Hematopoietic multipotent progenitor cell treated with erythropoietin and hydrocortisone succinate and interleukin-3 and kit ligand, for 15 days (in vitro differentiated cells): ENCODE data around the gene C6orf163.
A peak's percentile ranks its signal among the peaks of the same experiment; 100 is the strongest.
"Not testable (repeated sequence)": the region's sequence is repeated elsewhere in the genome, so short reads cannot be mapped to it uniquely, and the experiment has no call there.

Experiments
- DNase-seq: peaks from one replicate; pipeline ENCODE4 v3.0.0-alpha.2; 2015; ENCODE audit warnings: low spot score

Gene C6orf163

DNA sequence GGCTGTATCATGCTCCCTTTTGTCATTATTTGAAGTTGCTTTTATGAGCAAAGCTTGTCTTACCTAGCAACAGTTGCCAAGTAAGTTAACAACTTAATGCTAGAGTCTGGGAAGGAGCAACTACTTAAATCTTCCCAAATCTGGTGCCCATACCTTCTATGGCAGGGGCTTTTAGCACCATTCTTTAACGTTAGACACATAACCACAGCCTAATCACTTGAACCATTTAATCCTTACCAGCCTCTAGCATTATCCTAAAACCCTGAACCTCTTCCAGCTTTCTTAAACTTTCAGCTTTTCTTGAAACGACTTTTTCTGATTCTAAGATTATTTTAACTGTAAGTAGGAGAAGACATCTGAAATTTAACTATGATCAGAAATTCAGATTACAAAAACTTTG is at the start of gene C6orf163:
TSS of gene C6orf163 (plus strand) at position 83 of the 400 bp plus-strand sequence. CDS start at position 370, 287 bp downstream.
- DNase-seq = no peak

DNA sequence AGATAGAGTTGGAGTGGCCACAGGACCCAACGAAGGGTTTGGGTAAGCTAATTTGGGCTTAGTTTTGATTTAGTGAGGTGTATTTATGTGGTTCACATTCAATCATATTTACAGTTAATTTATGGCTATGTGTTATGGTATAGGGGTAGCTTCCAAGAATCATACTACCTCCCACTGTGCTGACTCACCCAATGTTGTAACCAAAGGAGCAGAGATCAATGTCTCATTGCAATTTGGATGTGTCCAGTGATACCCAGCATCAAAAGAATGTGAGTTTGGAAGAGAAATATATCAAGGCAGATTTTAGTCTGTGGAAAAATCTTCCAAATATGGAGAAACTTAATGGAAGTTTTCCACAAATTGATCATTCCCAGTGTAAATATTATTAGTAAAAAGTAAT is 47.5 kb upstream of the C6orf163 start:
- DNase-seq = no peak

DNA sequence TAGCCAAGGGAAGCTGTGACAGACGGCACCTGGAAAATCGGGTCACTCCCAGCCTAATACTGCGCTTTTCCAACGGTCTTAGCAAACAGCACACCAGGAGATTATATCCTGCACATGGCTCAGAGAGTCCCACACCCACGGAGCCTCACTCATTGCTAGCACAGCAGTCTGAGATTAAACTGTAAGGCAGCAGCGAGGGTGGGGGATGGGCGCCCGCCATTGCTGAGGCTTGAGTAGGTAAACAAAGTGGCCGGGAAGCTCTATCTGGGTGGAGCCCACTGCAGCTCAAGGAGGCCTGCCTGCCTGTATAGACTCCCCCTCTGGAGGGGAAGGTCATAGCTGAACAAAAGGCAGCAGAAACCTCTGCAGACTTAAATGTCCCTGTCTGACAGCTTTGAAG is 43.3 kb upstream of the C6orf163 start:
- not testable (repeated sequence) for DNase-seq

DNA sequence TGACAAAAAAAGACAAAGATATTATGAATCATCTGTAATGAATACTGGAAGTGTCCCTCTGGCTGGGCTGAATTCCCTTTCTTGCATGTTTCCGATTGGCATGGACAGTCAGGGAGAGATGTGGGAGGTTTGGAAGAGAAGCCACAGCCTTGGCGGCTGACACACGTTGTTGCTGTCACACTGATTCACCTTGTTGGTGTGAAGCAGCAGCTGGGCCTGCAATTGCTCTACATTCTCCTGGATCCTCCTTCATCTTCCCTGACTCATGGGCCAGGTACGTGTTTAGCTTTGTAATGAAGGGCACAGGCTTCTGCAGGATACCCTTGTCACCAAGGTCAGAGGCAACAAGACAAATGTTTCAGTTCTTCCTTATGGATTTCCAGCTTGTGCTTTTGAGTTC is 35.6 kb upstream of the C6orf163 start:
- DNase-seq = no peak

DNA sequence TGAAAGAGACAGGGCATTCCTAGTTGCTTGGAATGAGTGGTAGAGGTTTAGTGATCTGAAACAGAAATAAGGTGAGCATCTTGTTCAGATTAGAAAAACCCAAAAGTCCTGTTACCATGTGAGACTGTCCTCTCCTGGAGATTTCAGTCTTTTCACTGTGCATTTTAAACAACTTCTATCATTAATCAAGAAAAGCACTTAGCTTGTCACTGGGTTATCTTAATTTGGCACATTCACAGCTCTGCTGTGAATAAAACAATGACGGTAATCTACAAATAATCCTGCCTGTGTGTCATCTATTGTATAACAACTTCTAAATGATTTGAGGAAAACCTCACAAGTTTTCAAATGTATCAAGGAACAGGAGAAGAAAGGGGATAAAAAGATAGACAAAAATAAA is 31.8 kb upstream of the C6orf163 start:
- no peak for DNase-seq

DNA sequence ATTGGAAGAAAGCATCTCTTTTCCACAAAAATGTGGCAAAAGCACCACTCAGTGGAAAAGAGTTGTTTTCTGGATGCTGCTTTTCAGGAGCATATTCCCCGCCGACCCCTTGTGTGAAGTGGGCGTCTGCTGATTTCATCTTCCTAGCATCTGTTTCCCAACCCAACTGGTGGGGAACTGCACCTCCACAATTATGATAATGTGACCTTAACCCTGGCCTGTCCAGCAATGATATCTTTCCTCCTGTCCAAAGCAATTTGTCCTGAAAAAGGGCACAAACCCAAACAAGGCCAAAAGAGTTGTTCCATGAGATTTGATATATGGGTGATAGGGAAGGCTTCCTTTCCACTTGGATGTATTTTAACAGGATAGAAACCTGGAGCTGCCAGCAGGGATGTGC is 29.5 kb upstream of the C6orf163 start:
- DNase-seq = no peak

DNA sequence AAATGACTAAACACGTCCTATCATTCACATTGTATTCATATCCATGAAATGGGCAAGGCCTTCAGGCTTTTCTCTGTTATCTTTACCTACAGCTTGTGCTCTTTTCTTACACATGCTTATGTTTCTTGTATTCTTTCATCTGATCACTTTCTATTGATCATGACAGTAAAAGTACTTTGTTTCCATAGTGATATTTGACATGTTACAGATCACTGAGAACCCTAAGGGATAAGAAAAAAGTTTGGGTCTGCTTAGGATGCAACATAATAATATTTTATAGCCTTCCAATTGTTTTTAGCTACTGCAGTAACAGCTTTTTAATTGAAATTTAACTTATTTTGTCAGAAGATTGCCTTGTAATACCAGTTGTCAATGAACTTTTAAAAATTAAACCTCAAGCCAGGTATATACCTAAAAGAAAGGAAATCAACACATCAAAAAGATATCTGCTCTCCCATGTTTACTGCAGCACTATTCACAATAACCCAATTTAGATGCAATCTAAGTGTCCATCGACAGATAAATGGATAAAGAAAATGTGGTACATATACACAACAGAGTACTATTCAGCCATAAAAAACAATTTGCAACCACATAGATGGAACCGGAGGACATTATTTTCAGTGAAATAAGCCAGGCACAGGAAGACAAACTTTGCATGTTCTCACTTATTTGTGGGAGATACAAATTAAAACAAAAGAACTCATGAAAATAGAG is 25.2 kb upstream of the C6orf163 start:
- DNase-seq = no peak

DNA sequence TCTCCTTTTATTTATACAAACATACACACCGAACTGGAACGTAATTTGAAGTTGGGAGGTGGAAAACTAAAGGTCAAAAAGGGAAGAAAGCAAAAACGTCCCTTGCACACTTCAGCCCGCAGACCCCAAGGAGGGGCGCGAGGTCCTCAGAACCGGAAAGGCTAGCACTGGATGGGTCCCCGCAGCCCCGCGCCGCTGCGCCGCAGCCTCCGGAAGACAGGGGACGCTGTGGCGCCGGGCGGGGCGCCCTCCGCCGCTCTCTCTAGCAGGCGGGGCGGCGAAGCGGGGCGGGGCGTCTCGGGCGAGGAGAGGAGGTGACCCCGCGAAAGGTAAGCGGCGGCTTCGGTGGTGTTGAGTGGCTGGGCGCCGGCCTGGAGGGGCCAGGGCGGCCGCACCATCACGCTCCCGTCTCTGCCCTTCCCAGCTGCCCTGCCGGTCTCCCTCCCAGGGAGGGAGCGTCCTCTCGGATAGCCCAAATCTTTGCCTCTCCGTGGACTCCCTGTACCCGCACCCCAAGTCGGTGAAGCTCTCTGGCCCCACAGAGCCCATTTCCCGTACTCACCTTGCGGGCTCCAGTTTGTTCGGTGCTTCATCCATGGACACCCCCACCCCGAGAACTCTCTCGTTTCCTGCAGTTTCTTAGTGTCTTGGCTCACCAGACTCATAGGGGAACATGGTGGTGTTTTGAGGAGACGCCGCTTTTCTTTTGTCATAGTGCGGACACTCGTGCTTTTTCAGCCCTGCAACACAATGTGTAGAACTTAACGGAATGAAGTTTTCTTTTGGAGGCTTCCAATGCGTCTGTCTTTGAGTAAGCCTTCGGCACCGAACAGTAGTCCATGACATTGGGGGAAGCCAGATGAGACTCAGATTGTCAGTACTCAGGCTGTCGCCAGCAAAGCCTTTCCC is 22.1 kb upstream of the C6orf163 start, which contains the start of gene SMIM8:
TSS of gene SMIM8 (plus strand) at position 285 of the 909 bp plus-strand sequence. CDS start 14,444 bp downstream, outside the sequence.
- peak; percentile 83 for DNase-seq

DNA sequence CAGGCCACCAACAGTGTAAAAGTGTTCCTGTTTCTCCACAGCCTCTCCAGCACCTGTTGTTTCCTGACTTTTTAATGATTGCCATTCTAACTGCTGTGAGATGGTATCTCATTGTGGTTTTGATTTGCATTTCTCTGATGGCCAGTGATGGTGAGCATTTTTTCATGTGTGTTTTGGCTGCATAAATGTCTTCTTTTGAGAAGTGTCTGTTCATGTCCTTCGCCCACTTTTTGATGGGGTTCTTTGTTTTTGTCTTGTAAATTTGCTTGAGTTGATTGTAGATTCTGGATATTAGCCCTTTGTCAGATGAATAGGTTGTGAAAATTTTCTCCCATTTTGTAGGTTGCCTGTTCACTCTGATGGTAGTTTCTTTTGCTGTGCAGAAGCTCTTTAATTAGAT is 20.7 kb upstream of the C6orf163 start:
- DNase-seq = not testable (repeated sequence)

DNA sequence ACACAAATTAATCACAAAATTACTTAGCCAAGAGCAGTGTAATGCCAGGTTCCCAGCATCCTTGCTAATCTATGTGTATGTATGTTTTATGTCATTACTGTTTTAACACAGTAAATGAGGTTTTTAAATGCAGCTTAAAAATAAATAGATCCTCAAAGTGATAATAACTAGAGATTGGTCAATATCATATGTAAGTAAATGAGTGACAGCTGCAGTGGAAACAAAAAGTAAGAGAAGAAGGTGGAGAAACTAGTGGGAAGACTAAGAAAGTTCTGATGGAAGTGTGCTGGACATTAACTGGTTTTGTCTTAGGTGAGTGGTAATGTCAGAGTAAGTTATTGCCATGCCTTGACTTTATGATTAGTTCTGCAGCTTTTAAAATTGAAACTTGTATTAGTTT is 13.7 kb upstream of the C6orf163 start:
- DNase-seq = no peak

DNA sequence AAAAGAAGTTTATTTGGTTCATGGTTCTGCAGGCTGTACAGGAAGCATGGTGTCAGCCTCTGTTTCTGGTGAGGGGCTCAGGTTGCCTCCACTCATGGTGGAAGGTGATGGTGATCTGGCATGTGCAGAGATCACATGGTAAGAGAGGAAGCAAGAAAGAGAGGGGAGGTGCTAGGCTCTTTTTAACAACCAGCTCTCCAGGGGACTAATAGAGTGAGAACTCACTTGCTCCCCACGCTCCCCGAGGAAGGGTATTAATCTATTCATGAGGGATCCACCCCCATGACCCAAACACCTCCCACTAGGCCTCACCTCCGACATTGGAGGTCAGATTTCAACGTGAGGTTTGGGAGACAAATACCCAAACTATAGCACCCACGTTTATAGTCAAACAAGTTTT is 11.6 kb upstream of the C6orf163 start:
- DNase-seq = no peak

DNA sequence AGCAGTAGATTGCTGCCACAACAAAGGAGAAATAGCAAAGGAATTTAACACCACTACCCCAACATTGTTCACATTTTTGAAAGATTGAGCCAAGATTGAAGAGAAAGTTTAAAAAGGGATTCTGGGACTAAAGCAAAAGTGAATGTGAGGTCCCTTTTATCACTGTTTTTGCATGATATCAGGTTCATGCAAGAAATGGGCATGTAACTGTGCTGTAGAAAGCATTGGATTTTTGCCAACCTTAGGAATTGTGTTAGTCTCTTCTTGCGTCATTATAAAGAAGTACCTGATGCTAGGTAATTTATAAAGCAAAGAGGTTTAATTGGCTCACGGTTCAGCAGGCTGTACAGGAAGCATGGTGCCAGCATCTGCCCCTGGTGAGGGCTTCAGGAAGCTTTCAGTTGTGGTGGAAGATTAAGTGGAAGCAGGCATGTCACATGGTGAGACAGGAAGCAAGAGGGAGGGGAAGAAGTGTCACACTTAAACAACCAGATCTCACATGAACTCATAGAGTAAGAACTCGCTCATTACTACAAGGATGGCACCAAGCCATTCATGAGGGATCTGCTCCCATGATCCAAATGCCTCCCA is 10.9 kb upstream of the C6orf163 start:
- peak; percentile 26 for DNase-seq

DNA sequence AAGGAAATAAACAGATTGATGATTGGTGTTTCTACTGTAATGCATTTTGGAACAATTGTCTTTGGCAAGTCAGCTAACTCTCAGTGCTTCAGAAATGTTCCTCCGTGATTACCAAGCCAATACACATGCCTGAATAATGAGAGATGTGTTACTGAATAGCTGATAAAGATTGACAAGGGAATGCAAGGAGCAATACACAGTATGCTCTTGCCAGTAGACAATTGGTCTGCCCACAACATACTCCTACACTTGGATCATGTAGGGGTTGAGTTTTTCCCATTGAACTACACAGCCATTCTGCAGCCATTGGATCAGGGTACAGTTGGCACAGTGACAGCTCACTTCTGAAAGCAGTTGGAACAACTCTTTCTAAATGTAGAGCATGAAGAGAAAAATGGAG is 9.9 kb upstream of the C6orf163 start:
- no peak for DNase-seq

DNA sequence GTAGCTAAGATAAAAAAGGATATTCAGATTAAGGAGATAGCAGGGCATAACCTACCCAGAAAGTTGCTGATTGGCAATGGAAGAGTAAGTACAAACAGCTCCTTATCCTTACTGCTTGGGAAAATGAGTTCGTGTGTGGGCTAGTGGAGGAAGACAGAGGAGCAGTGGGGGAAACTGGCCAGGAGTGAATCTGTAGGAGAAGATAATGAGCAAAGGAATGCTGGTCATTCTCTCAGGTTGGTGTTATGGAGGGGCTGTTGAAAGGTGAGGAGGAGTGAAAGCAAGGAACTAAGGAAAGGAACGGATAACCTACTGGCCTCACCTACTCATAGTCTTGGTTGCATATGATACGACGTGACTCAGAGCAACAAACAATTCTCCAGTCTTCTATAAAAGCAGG is 8.2 kb upstream of the C6orf163 start:
- no peak for DNase-seq

DNA sequence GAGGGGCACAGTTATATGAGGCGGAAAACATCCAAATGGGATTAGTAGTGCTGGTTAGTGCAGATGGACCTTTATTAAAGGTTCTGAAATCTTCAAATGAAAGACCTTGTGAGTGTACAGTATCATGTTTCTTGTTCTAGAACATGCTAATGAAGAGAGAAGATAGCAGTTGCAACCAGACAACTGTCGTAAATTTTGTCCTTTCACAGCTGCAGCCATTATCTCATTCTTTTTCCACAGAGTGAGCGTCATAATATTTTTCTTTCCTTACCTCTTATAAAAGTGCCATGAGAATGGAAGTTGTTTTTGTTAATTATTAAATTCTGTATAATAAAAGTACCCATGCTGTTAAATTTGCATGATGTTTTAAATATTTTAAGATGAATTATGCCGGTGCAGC is 4.4 kb upstream of the C6orf163 start:
- no peak for DNase-seq

DNA sequence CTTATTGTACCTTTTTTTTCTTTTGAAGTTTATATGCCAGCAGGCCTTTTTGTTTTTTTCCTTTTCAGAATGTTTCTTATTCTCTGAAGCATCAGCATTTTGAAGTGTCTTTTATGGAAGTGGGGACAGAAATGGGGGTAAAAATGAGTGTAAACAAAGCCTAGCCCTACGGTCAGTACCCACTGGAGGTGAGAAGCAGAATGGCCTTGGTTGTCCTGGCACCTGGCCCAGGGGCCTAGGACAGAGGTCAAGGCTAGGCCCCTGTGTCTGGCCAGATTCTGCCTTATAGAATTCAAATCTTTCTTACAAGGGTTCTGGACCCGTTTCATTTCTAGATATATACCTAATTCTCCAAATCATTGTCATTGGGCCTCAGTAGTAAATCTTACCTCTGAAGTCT is 3.5 kb upstream of the C6orf163 start:
- no peak for DNase-seq

DNA sequence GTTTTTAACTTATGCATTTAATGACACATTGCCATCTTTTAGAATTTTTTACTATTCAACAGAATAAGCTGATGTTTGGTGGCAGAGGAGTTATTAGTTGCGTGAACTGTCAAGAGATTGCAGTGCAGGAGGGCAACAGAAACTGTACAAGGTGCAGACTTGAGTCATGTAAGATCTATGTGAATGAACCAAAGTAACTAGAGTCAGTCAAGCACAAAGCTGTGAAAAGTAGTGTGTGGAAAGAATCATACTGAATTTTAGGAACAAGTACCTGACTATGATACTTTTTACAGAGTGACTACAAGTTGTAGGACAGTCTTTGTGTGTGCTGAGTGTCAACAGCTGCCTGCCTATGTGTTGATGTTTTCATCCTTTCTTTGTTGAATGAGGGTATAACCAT is 2.7 kb upstream of the C6orf163 start:
- DNase-seq = no peak

DNA sequence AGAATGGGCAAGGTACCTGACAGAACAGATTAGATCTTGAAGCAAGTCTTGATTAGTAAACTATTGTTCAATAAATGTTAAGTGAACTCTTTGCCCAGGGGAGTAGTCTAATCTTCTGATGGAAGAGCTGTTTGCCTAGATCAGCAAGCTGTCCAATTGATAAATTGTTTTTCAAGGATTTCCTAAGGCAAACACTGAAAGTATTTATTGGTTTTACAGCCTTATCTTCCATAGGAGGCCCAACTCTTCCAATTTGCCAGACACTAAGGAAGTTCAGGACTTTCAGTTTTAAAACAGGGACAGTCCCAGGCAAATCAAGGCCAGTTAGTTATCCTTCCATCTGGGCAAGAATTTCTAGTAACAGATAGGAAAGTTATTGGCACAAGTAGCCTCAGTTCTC is 1.8 kb upstream of the C6orf163 start:
- no peak for DNase-seq

DNA sequence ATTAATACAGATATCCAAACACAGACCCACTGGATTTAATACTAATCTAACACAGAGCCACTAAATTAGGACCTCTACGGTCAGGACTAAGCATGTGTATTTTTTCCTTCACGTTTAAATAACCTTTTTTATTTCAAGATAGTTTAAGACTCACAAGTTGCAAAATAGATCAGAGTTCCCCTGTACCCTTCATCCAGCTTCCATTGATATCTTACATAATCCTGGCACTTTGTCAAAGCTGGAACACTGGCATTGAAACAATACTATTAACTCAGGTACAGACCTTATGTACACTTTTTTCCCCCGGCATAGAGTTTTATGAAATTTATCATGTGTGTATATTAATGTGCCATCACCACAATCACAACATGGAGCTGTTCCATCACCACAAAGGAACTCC is 2.1 kb downstream of the C6orf163 start:
- DNase-seq = no peak

DNA sequence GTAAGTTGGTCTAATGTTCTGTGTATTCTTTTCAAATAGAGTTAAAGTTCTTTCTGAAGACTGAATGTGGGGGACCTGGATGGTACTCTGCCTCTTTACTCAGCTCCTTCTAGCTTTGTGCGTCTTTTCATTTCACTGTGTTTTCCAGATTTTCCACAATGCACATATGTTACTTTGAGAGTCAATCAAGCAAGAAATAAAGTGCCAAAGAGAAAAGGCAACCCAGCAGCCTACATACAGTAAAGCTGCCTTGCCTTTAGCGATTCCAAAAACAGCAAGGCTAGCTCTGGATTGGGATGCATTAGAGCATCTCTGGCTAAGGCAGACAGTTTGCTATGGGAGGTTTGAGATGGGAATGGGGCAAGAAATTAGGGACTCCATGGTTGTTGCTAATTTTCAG is 5.3 kb downstream of the C6orf163 start:
- no peak for DNase-seq

DNA sequence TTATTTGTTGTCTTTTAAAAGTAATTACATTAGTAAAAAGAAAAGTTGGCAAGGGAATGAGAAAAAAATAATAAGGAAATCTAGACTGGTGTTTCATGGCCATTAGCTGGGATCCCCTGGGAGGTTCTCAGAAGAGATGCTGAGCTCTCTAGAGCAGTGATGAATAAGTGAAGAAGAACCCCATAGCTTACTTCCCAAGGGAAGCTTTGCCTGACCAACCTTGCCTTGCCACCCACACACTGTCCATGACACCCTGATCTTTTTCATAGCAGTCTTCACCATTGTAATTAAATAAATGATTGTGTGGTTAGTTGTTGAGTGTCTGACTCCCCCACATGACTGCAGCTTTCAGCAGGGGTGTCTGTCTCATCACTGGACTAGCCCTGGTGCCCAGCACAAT is 5.9 kb downstream of the C6orf163 start:
- no peak for DNase-seq

DNA sequence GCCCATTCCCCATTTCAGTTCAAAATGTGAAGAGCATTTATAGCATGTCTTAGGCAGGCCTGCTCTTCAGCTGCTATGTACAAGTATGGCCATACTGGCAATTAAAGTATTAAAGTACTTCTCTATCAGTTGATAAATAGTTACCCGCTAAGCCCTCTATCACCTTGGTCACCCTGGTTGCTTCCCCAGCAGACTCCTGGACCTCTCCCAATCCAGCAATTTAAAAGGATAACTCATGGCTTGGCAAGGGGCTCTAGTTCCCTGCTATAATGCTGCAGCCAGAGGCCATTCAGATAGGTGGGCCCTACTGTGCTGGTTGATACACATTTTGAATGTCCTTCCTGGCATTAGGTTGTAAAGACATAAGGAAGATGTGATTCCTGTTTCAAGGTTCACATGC is 7.0 kb downstream of the C6orf163 start:
- DNase-seq = no peak

DNA sequence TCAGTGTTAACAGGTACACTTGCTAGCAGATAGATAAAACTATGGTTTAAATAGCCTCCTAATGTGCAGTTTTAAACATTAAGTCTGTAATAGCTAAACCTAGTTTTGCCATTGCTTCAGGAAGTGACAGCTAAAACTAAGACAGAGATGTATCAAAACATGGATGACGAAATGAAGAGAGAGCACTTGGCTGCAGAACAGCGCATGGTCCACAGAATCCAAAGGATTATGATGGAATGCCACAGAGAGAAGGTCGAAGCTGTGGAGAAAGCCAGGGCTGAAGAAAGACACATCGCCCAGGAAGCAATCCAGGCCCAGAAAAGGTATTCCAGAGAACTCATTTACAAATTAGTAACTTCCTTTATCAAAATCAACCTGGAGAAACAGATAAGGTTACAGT is 11.6 kb downstream of the C6orf163 start:
- no peak for DNase-seq
